CD4-positive, CD25-positive, alpha-beta regulatory T cell (primary cell): Measurements from ENCODE around the gene IL4. TPM values are rescaled to one million over a fixed set of nuclear protein-coding genes. Genes with fewer than 3 reads are reported as not detected.

Source experiments
- ATAC-seq, 2 donors: fragments of 150-1000 bp; cut with Tn5 transposase; one replicate each; pipeline ENCODE4 v1.10.0; 2021; ENCODE audit warnings: low read depth in 2 of 2, moderate number of reproducible peaks in 2 of 2, moderate library complexity in 1 of 2
- DNase-seq, 3 donors: peaks; one replicate each; pipeline versions ENCODE4 v3.0.0 to v3.0.0-alpha.2; 2012 to 2022; ENCODE audit warnings: mixed read lengths in 1 of 3
- H3K27ac ChIP-seq: one replicate; pipeline ENCODE4 v1.7.0; 2013; ENCODE audit warnings: mild to moderate bottlenecking, low read length; ENCODE audit not compliant: insufficient read depth, poor library complexity, severe bottlenecking
- H3K27me3 ChIP-seq: one replicate; pipeline ENCODE4 v1.7.0; 2013; ENCODE audit warnings: low read length; ENCODE audit not compliant: control insufficient read depth, insufficient read depth
- H3K36me3 ChIP-seq: one replicate; pipeline ENCODE4 v1.7.0; 2013; ENCODE audit warnings: mild to moderate bottlenecking, low read length, moderate library complexity; ENCODE audit not compliant: control insufficient read depth, insufficient read depth
- H3K4me1 ChIP-seq: 2 replicates; pipeline ENCODE4 v1.7.0; 2013; ENCODE audit warnings: mild to moderate bottlenecking, low read length; ENCODE audit not compliant: insufficient read depth, control insufficient read depth, poor library complexity, severe bottlenecking
- H3K4me3 ChIP-seq: one replicate; pipeline ENCODE4 v1.7.0; 2013; ENCODE audit warnings: low read depth, mild to moderate bottlenecking, low read length, moderate library complexity
- H3K9me3 ChIP-seq, 2 experiments: 1 replicate in 1 of 2; 2 replicates in 1 of 2; pipeline ENCODE4 v1.7.0; 2013; ENCODE audit warnings: low read length in 2 of 2, mild to moderate bottlenecking in 1 of 2, moderate library complexity in 1 of 2; ENCODE audit not compliant: control insufficient read depth in 2 of 2
- H3K27ac Mint-ChIP-seq, 3 donors: one replicate each; pipeline ENCODE4 v1.8.0; 2020 to 2022; ENCODE audit warnings: mild to moderate bottlenecking in 3 of 3, mixed read lengths in 3 of 3, moderate library complexity in 2 of 3
- H3K27me3 Mint-ChIP-seq: one replicate; pipeline ENCODE4 v1.8.0; 2022; ENCODE audit warnings: mild to moderate bottlenecking, mixed read lengths
- H3K36me3 Mint-ChIP-seq: one replicate; pipeline ENCODE4 v1.8.0; 2020; ENCODE audit warnings: mixed read lengths
- H3K4me1 Mint-ChIP-seq, 4 donors: one replicate each; pipeline ENCODE4 v1.8.0; 2020 to 2022; ENCODE audit warnings: mixed read lengths in 4 of 4, mild to moderate bottlenecking in 1 of 4
- H3K4me3 Mint-ChIP-seq, 4 donors: one replicate each; pipeline ENCODE4 v1.8.0; 2020 to 2022; ENCODE audit warnings: mild to moderate bottlenecking in 4 of 4, mixed read lengths in 4 of 4, moderate library complexity in 3 of 4
- H3K9me3 Mint-ChIP-seq, 7 donors: one replicate each; pipeline ENCODE4 v1.8.0; 2020 to 2022; ENCODE audit warnings: mixed read lengths in 7 of 7, mild to moderate bottlenecking in 3 of 7, moderate library complexity in 2 of 7
- polyA plus RNA-seq, 4 donors: library from polyadenylated mRNA; unstranded; fragments of 300-500 nt; fragmentation: Illumina TruSeq; gene quantifications; one replicate each; pipeline ENCODE4 v1.2.3, GENCODE V29; 2021
- total RNA-seq: library from RNA; stranded (reverse); gene quantifications from one replicate; pipeline ENCODE4 v1.2.3, GENCODE V29; 2022

The IL4 gene
- total and polyA plus RNA-seq, 5 donors from 2014 or later: 1.6 to 2.1 TPM; not detected in 3

DNA sequence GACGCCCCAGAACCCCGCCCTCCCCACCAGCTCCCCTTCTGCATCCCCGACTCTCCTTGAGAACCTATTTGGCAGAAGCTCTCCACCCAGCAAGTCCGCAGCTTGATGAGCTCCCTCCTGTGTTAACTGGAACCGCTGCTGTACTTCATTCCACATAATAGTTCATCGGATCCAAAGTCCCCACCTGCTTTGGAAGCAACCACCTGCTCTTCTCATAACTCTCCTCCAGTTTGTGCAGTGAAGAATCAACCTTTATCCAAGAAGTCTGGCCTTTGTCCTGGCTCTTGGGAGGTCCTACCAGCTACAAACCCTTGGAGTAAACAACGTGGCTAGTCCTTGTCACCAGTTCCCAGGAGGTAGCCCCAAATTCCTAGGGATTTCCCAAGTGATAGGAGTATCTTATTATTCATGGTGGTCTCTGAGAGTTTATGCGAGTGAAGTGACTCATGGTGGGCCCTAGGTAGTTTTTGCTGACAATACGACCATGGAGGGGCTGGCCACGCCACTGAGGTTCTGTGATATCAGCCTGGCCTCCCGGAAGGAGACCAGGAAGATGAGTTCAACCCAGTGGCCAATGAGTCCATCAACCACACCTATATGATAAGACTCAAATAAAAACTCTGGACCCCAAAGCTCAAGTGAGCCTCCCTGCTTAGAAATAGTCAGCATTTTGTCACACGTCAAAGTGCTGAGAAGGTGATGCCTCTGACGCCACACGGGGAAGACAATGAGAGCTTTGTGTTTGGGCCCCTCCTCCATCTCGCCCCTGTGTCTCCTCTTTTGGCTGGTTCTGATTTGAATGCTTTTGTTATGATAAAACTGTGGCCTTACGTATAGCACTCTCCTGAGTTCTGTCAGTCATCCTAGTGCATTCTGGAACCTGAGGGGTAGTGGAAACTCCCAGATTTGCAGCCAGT lies 3.6 kb upstream of the IL4 start:
- Histone ChIP-seq H3K27ac (no peak overlapping the region), H3K4me1 (no peaks in the 10 kb centered on the region), H3K27me3 (no peaks in the 10 kb centered on the region), H3K9me3 (no peaks in the 10 kb centered on the region), H3K36me3 (no peaks in the 10 kb centered on the region), H3K4me3 (no peak overlapping the region)
- no peak for DNase-seq
- H3K9me3 Mint-ChIP-seq: no peaks in the 10 kb centered on the region
- H3K36me3 Mint-ChIP-seq: peaks cover 3% of the 10 kb centered on the region
- peaks cover 0 to 7% (median 1%) of the 10 kb centered on the region in 4 donors for H3K4me1 Mint-ChIP-seq
- no peak overlapping the region for H3K4me3 Mint-ChIP-seq
- no peak for ATAC-seq
- peaks cover 10% of the 10 kb centered on the region for H3K27me3 Mint-ChIP-seq
- no peak overlapping the region for H3K27ac Mint-ChIP-seq

DNA sequence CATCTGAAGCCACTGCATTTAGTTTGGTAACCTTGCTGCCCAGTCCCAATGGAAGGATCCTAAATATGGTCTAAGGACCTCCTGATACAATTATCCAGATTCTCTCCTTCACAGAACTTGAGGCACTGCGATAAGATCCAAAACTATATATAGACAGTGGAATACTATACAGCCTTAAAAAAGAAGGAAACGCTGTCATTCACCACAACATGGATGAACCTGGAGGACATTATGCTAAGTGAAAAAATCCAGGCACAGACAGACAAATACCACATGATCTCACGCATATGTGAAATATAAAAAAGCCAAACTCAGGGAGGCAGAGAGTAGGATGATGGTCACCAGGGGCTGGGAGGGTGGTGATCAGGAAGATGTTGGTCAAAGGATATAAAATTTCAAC lies 2.8 kb upstream of the IL4 start:
- Histone ChIP-seq H3K27me3 (no peaks in the 10 kb centered on the region), H3K4me3 (no peak overlapping the region), H3K4me1 (no peaks in the 10 kb centered on the region), H3K9me3 (no peaks in the 10 kb centered on the region), H3K27ac (no peak overlapping the region), H3K36me3 (no peaks in the 10 kb centered on the region)
- Mint-ChIP-seq H3K4me3 (no peak overlapping the region), H3K27ac (no peak overlapping the region), H3K9me3 (no peaks in the 10 kb centered on the region), H3K27me3 (peaks cover 10% of the 10 kb centered on the region), H3K36me3 (peaks cover 3% of the 10 kb centered on the region), H3K4me1 (peaks cover 0 to 8% (median 5%) of the 10 kb centered on the region in 4 donors)
- no peak for ATAC-seq
- DNase-seq: no peak

DNA sequence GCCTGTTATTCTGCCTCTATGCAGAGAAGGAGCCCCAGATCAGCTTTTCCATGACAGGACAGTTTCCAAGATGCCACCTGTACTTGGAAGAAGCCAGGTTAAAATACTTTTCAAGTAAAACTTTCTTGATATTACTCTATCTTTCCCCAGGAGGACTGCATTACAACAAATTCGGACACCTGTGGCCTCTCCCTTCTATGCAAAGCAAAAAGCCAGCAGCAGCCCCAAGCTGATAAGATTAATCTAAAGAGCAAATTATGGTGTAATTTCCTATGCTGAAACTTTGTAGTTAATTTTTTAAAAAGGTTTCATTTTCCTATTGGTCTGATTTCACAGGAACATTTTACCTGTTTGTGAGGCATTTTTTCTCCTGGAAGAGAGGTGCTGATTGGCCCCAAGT lies 301 bp upstream of the IL4 start:
- no peak for DNase-seq
- Histone ChIP-seq H3K4me3 (no peak overlapping the region), H3K27me3 (no peaks in the 10 kb centered on the region), H3K4me1 (no peaks in the 10 kb centered on the region), H3K27ac (no peak overlapping the region), H3K9me3 (no peaks in the 10 kb centered on the region), H3K36me3 (no peaks in the 10 kb centered on the region)
- H3K27ac Mint-ChIP-seq: peak overlapping the region in 1 of 3 donors; percentile 14
- H3K4me3 Mint-ChIP-seq: no peak overlapping the region
- peaks cover 5% of the 10 kb centered on the region for H3K27me3 Mint-ChIP-seq
- ATAC-seq: no peak
- no peaks in the 10 kb centered on the region for H3K9me3 Mint-ChIP-seq
- peaks cover 0 to 8% (median 4%) of the 10 kb centered on the region in 4 donors for H3K4me1 Mint-ChIP-seq
- H3K36me3 Mint-ChIP-seq: peaks cover 3% of the 10 kb centered on the region

DNA sequence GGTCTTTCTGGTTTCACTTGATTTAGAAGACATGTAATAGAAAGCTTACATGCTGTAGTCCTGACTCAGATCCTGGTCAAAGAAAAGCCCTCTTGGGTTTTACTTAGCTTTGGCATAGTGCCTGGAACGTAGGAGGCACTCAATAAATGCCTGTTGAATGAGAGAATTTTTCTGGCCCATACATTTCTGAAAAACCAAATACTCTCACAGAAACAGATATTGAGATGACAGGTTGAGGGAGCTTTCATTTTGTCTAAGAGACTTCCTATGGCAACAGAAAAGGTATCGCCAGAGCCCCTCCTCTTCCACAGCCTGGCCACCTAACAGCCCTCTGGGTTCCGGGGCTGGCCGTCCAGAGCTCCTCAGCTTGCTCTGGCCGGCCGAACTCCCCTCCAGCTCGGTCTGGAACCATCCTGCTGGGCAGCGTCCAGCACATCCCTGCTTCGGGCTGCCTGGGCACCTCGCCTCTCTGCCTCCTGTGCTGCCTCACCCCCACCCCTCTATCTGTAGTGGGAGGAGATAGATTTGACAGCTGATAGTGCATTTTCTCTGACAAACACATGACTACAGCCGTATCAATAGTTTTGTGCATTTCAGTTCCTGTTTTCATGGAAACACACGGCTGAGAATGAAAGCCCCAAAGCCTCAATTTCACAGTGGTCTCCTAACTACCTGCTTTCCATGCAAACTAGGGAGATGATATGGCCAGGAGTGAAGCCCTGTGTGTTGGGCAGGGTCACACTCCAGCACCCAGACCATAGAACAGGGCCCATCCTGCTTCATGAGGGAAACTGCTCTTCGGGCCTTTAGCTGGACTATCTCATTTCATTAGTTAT lies 1.1 kb downstream of the IL4 start:
- H3K36me3 Mint-ChIP-seq: peaks cover 3% of the 10 kb centered on the region
- peak overlapping the region in 2 of 3 donors; percentile 48 to 80 for H3K27ac Mint-ChIP-seq
- Histone ChIP-seq H3K27ac (no peak overlapping the region), H3K4me1 (no peaks in the 10 kb centered on the region), H3K9me3 (no peaks in the 10 kb centered on the region), H3K36me3 (no peaks in the 10 kb centered on the region), H3K27me3 (no peaks in the 10 kb centered on the region), H3K4me3 (no peak overlapping the region)
- peaks cover 0 to 8% (median 4%) of the 10 kb centered on the region in 4 donors for H3K4me1 Mint-ChIP-seq
- no peak overlapping the region for H3K4me3 Mint-ChIP-seq
- peak in 1 of 3 donors; percentile 44 for DNase-seq
- ATAC-seq: no peak
- H3K9me3 Mint-ChIP-seq: no peaks in the 10 kb centered on the region
- peaks cover 5% of the 10 kb centered on the region for H3K27me3 Mint-ChIP-seq

DNA sequence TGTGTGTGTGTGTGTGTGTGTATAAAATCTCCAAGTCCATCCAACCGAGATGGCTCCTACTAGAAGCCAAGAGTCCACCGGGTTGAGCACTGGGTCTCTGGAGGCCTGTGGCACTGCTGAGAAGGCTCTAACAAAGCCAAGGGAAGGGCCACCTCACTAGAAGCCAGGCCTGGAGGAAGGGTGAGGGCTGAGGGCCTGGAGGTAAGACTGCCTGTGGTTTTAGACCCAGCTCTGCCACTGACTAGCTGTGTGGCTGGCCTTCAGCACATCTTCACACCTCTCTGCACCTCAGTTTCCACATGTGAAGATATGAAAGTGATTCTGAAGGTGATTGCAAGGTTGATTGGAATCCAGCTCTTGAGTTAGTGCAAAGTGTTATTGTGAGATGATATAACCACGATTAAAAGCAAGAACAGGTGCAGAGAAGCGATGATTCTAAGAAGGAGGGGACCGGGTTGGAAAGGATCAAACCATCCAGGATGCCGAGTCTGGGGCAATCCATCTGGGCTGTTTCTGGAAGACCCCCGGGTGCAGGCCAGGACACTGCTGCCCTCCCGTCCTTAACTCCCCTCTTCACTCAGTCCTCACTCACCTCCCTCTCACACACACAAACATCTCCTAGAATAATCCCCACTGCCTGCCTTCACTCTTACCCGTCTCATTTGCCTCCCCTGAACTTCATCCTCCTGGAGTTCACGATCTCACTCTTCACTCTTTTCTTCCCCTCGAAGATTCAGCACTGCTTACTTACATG lies 2.3 kb downstream of the IL4 start:
- ATAC-seq (no peak), DNase-seq (no peak)
- Mint-ChIP-seq H3K36me3 (peaks cover 4% of the 10 kb centered on the region), H3K27ac (no peak overlapping the region), H3K4me1 (peaks cover 0 to 8% (median 6%) of the 10 kb centered on the region in 4 donors), H3K9me3 (no peaks in the 10 kb centered on the region), H3K4me3 (no peak overlapping the region), H3K27me3 (no peaks in the 10 kb centered on the region)
- Histone ChIP-seq H3K36me3 (no peaks in the 10 kb centered on the region), H3K4me3 (no peak overlapping the region), H3K27me3 (no peaks in the 10 kb centered on the region), H3K27ac (no peak overlapping the region), H3K9me3 (no peaks in the 10 kb centered on the region), H3K4me1 (no peaks in the 10 kb centered on the region)

DNA sequence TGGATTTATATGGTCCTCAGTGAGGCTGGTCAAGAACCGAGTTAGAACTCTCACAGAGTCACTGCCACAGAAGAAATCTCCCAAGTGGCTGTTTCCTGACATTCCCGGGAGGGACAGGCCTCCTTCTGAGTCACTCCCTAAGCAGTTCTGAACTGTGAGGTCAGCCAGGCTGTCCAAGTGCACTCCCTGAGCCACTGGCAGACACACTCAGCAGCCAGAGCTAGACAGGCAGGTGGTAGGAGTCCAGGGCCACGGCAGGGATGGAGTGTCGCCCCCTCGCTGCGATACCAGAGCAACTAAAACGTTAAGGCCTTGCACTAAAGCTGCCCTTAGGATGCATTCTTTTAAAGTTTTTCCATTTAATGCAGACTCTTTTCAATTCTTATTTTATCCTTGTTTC lies 3.4 kb downstream of the IL4 start:
- no peaks in the 10 kb centered on the region for H3K9me3 Mint-ChIP-seq
- Histone ChIP-seq H3K27ac (no peak overlapping the region), H3K36me3 (no peaks in the 10 kb centered on the region), H3K9me3 (no peaks in the 10 kb centered on the region), H3K4me3 (no peak overlapping the region), H3K4me1 (no peaks in the 10 kb centered on the region), H3K27me3 (no peaks in the 10 kb centered on the region)
- H3K4me1 Mint-ChIP-seq: peaks cover 0 to 8% (median 6%) of the 10 kb centered on the region in 4 donors
- H3K27me3 Mint-ChIP-seq: peaks cover 4% of the 10 kb centered on the region
- no peak overlapping the region for H3K27ac Mint-ChIP-seq
- no peak overlapping the region for H3K4me3 Mint-ChIP-seq
- ATAC-seq (no peak), DNase-seq (no peak)
- H3K36me3 Mint-ChIP-seq: peaks cover 9% of the 10 kb centered on the region

DNA sequence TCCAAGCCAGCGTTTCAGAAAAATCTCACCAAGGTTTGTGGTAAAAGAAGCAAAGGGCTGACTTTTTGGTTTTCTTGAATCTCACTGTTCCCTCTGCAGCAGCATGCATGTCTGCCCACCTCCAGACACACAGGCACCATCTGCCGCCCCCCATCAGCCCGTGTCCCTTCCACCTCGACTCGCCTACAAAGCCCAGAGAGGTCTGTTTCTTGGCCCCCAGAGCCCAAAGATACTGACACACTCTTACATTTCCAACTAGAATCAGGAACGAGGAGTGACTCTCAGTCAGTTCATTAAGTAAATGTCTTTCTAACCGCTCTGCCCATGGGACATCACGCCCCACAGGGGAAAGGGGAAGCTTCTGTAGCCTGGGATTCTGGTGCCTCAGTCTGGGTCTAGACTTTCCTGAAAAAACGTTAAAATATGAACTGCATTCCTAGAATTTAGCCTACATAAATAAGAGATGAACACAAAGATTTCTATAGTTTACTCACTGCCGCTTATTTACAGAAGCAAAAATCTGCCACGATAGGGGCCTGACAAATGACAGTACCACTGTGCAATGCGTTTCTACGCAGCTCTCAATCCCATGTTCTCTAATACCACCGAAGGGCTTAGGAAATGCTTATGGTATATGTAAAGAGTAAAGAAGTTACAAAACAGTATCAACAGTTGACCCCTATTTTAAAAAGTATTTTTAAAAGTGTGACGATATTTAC lies 4.1 kb downstream of the IL4 start:
- Mint-ChIP-seq H3K9me3 (no peaks in the 10 kb centered on the region), H3K4me3 (no peak overlapping the region), H3K27me3 (peaks cover 4% of the 10 kb centered on the region), H3K4me1 (peaks cover 0 to 8% (median 6%) of the 10 kb centered on the region in 4 donors), H3K36me3 (peaks cover 9% of the 10 kb centered on the region), H3K27ac (no peak overlapping the region)
- H3K4me1 ChIP-seq: no peaks in the 10 kb centered on the region
- H3K9me3 ChIP-seq: no peaks in the 10 kb centered on the region
- ATAC-seq (no peak), DNase-seq (no peak)
- no peak overlapping the region for H3K4me3 ChIP-seq
- no peaks in the 10 kb centered on the region for H3K36me3 ChIP-seq
- H3K27ac ChIP-seq: no peak overlapping the region
- no peaks in the 10 kb centered on the region for H3K27me3 ChIP-seq
